HCT116 (cell line): ENCODE data around the gene RAB3GAP2. TPM values are rescaled to one million over a fixed set of nuclear protein-coding genes. Genes with fewer than 3 reads are reported as not detected.

Experiments used
- ATAC-seq: fragments of 200-7000 bp; cut with Tn5 transposase; 2 replicates; pipeline ENCODE4 v1.9.1; 2020; ENCODE audit warnings: mild to moderate bottlenecking, moderate library complexity
- BruUV-seq: library from RNA; stranded (reverse); fragments of 400-500 nt; replicated peaks from 2 replicates; lab custom pipeline; 2021; lab: Mats Ljungman, UMichigan
- CTCF ChIA-PET: fragments of 300-600 bp; sonication (Branson Sonifier 250); formaldehyde crosslinking; loops from one replicate; lab custom pipeline; 2021; ENCODE audit warnings: antibody characterized with exemption; lab: Charles Lee
- POLR2A ChIA-PET: fragments of 300-600, 350-600 bp; sonication (Branson Sonifier 250); formaldehyde crosslinking; loops from one replicate; lab custom pipeline; 2021; ENCODE audit warnings: antibody characterized with exemption; lab: Charles Lee
- RAD21 ChIA-PET, 2 experiments: fragments of 300-600 bp; sonication (Branson Sonifier 250); formaldehyde crosslinking; loops; one replicate each; lab custom pipeline; 2023; ENCODE audit warnings: low total read pairs in 2 of 2; ENCODE audit not compliant: uncharacterized antibody in 2 of 2, unreplicated experiment in 2 of 2, low non-redundant PET in 1 of 2; lab: Charles Lee
- DNase-seq: peaks from one replicate; pipeline ENCODE4 v3.0.0-alpha.2; 2010; ENCODE audit warnings: low read depth, low spot score
- H2AFZ ChIP-seq: fragments of 200-600 bp; shearing (Covaris generic), sonication (generic); 2 replicates; pipeline ENCODE4 v1.6.1; 2017; ENCODE audit warnings: low read depth, mixed run types, mixed read lengths, antibody characterized with exemption, low read length; ENCODE audit not compliant: poor library complexity, severe bottlenecking
- H3K27ac ChIP-seq: 2 replicates; pipeline ENCODE4 v1.5.1; 2012; ENCODE audit warnings: low read depth, low read length
- H3K27me3 ChIP-seq: fragments of 200-600 bp; sonication (generic); 2 replicates; pipeline ENCODE4 v1.6.1; 2016; ENCODE audit warnings: mixed run types, low read length, mixed read lengths; ENCODE audit not compliant: insufficient read depth
- H3K36me3 ChIP-seq, 2 experiments: fragments of 200-500 bp in 1 of 2; fragments of 200-600 bp in 1 of 2; sonication (Bioruptor generic) in 1 of 2; sonication (generic) in 1 of 2; 2 replicates each; pipeline versions ENCODE4 v1.5.1 to v1.6.1; 2014 to 2016; ENCODE audit warnings: low read length in 2 of 2, inconsistent platforms in 1 of 2, mixed read lengths in 1 of 2, mixed run types in 1 of 2; ENCODE audit not compliant: insufficient read depth in 2 of 2, control insufficient read depth in 1 of 2
- H3K4me1 ChIP-seq, 2 experiments: fragments of 200-600 bp in 1 of 2; sonication (generic) in 1 of 2; 2 replicates each; pipeline versions ENCODE4 v1.5.1 to v1.6.1; 2012 to 2017; ENCODE audit warnings: low read length in 2 of 2, inconsistent platforms in 1 of 2, mild to moderate bottlenecking in 1 of 2, mixed read lengths in 1 of 2, mixed run types in 1 of 2, moderate library complexity in 1 of 2; ENCODE audit not compliant: insufficient read depth in 2 of 2, control insufficient read depth in 1 of 2
- H3K4me2 ChIP-seq: fragments of 200-600 bp; sonication (generic); 2 replicates; pipeline ENCODE4 v1.6.1; 2017; ENCODE audit warnings: mixed run types, low read length, mixed read lengths
- H3K4me3 ChIP-seq, 2 experiments: fragments of 200-600 bp in 1 of 2; sonication (generic) in 1 of 2; replicated peaks in 1 of 2; 2 replicates each; pipeline ENCODE4 v1.5.1; 2011 to 2016; ENCODE audit warnings: low read length in 2 of 2, control low read depth in 1 of 2, low read depth in 1 of 2, mild to moderate bottlenecking in 1 of 2, mixed read lengths in 1 of 2, mixed run types in 1 of 2
- H3K79me2 ChIP-seq: fragments of 200-600 bp; sonication (generic); 2 replicates; pipeline ENCODE4 v1.6.1; 2017; ENCODE audit warnings: mild to moderate bottlenecking, mixed run types, low read length, moderate library complexity, mixed read lengths; ENCODE audit not compliant: insufficient read depth
- H3K9ac ChIP-seq: fragments of 200-600 bp; sonication (generic); 2 replicates; pipeline ENCODE4 v1.6.1; 2016; ENCODE audit warnings: low read length, mixed read lengths
- H3K9me2 ChIP-seq: fragments of 200-600 bp; sonication (generic), shearing (Covaris generic); 2 replicates; pipeline ENCODE4 v1.6.1; 2017; ENCODE audit warnings: mixed run types, mild to moderate bottlenecking, moderate library complexity; ENCODE audit not compliant: insufficient read depth
- H3K9me3 ChIP-seq, 2 experiments: fragments of 200-500 bp in 1 of 2; fragments of 200-600 bp in 1 of 2; sonication (Bioruptor generic) in 1 of 2; sonication (generic) in 1 of 2; 2 replicates each; pipeline ENCODE4 v1.6.1; 2014 to 2017; ENCODE audit warnings: low read length in 2 of 2, mixed read lengths in 2 of 2, inconsistent platforms in 1 of 2, low read depth in 1 of 2, mild to moderate bottlenecking in 1 of 2, mixed run types in 1 of 2, moderate library complexity in 1 of 2; ENCODE audit not compliant: control insufficient read depth in 1 of 2, insufficient read depth in 1 of 2
- H4K20me1 ChIP-seq: fragments of 200-600 bp; sonication (generic), shearing (Covaris generic); 2 replicates; pipeline ENCODE4 v1.6.1; 2017; ENCODE audit warnings: mixed run types, mild to moderate bottlenecking, moderate library complexity; ENCODE audit not compliant: insufficient read depth
- CBX3 ChIP-seq: IDR thresholded peaks from 2 replicates; pipeline ENCODE4 v1.6.1; 2012; ENCODE audit warnings: low read depth
- CEBPB ChIP-seq: IDR thresholded peaks from 2 replicates; pipeline ENCODE4 v1.6.1; 2012; ENCODE audit warnings: low read depth
- ELF1 ChIP-seq: IDR thresholded peaks from 2 replicates; pipeline ENCODE4 v1.6.1; 2012; ENCODE audit warnings: low read depth, borderline replicate concordance
- JUND ChIP-seq: IDR thresholded peaks from 2 replicates; pipeline ENCODE4 v1.6.1; 2012
- TCF7L2 ChIP-seq: IDR thresholded peaks from 2 replicates; pipeline ENCODE4 v1.7.0; 2011; ENCODE audit warnings: borderline replicate concordance, inconsistent platforms; ENCODE audit not compliant: insufficient read depth, insufficient read length; ENCODE audit errors: extremely low read depth
- intact Hi-C: fragments of 100-400 bp; cut with micrococcal nuclease; formaldehyde crosslinking; loops from 2 replicates; pipeline ENCODE4 v1.10.0; 2022
- total RNA-seq: library from RNA; stranded (reverse); gene quantifications from one replicate; pipeline ENCODE4 v1.2.1, GENCODE V29; 2021; ENCODE audit not compliant: unreplicated experiment
- TF ChIP-seq, protein P1 (sequence below): IDR thresholded peaks from 2 replicates; pipeline ENCODE4 v1.6.1; 2012; ENCODE audit warnings: low read depth
- TF ChIP-seq, protein P2 (sequence below): IDR thresholded peaks from 2 replicates; pipeline ENCODE4 v1.6.1; 2012
- TF ChIP-seq, protein P3 (sequence below): IDR thresholded peaks from 2 replicates; pipeline ENCODE4 v1.6.1; 2012
- TF ChIP-seq, protein P4 (sequence below), 3 experiments: fragments of 200-600 bp in 1 of 3; sonication (generic) in 1 of 3; IDR thresholded peaks in 2 of 3; conservative IDR thresholded peaks in 1 of 3; 2 replicates each; pipeline ENCODE4 v1.5.1; 2012 to 2017; ENCODE audit warnings: low read depth in 2 of 3, low read length in 2 of 3, antibody characterized with exemption in 1 of 3, borderline replicate concordance in 1 of 3, control low read depth in 1 of 3, mild to moderate bottlenecking in 1 of 3, mixed read lengths in 1 of 3, mixed run types in 1 of 3, moderate library complexity in 1 of 3; ENCODE audit not compliant: insufficient read depth in 1 of 3
- TF ChIP-seq, protein P5 (sequence below): IDR thresholded peaks from 2 replicates; pipeline ENCODE4 v1.6.1; 2011; ENCODE audit warnings: mild to moderate bottlenecking, low read length, moderate library complexity; ENCODE audit not compliant: insufficient replicate concordance; ENCODE audit errors: extremely low read depth

RAB3GAP2 gene
- total RNA-seq, 1 experiment from 2014 or later = 32.5 TPM

DNA sequence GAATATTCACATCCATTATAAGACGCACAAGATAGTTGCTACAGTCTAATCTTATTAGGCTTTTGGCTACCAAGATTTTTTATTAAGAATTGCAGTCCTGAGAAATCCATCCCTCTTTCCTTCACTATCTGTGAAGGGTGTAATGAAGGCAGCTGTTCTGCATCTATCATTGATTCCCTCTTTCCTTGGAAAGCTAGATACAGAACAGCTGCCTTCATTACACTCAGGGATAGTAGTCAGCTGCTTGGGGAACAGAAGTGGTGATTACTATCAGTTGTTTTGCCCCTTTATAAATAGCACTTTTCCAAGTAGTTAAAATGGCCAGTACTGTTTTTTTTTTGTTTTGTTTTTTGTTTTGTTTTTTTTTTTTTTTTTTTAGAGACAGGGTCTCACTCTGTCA, 108.1 kb downstream of the RAB3GAP2 start (continued):
- TF ChIP-seq, protein P1, sequence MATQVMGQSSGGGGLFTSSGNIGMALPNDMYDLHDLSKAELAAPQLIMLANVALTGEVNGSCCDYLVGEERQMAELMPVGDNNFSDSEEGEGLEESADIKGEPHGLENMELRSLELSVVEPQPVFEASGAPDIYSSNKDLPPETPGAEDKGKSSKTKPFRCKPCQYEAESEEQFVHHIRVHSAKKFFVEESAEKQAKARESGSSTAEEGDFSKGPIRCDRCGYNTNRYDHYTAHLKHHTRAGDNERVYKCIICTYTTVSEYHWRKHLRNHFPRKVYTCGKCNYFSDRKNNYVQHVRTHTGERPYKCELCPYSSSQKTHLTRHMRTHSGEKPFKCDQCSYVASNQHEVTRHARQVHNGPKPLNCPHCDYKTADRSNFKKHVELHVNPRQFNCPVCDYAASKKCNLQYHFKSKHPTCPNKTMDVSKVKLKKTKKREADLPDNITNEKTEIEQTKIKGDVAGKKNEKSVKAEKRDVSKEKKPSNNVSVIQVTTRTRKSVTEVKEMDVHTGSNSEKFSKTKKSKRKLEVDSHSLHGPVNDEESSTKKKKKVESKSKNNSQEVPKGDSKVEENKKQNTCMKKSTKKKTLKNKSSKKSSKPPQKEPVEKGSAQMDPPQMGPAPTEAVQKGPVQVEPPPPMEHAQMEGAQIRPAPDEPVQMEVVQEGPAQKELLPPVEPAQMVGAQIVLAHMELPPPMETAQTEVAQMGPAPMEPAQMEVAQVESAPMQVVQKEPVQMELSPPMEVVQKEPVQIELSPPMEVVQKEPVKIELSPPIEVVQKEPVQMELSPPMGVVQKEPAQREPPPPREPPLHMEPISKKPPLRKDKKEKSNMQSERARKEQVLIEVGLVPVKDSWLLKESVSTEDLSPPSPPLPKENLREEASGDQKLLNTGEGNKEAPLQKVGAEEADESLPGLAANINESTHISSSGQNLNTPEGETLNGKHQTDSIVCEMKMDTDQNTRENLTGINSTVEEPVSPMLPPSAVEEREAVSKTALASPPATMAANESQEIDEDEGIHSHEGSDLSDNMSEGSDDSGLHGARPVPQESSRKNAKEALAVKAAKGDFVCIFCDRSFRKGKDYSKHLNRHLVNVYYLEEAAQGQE = no peak
- TF ChIP-seq JUND (no peak), TCF7L2 (no peak), CBX3 (no peak)
- TF ChIP-seq, protein P2, sequence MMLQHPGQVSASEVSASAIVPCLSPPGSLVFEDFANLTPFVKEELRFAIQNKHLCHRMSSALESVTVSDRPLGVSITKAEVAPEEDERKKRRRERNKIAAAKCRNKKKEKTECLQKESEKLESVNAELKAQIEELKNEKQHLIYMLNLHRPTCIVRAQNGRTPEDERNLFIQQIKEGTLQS = no peak

DNA sequence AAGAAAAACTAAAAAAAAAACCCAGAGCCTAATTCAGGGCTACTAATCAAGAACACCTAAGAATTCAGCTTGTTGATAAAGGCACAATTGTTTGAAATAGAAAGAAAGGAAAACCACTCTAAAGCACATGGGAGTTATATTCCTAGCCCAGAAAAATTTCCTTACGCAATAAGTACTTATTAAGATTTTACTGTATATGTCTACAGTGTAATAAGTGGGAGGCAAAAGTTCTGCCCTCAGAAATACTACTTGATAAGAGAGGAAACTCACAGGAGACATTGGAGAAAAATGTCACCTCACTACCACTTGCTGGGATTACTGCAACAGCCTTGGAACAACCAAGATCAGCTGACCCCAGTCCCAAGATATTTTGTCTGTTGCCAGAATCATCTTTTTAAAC, 112.2 kb downstream of the RAB3GAP2 start:
- ChIA-PET CTCF (no interaction called here), POLR2A (no interaction called here), RAD21 (no interaction called here)
- H3K4me2 ChIP-seq = no peak overlapping the region
- no TSS peak for BruUV-seq
- no peaks in the 10 kb centered on the region for H4K20me1 ChIP-seq
- no peak overlapping the region for H3K9ac ChIP-seq
- H3K36me3 ChIP-seq = peaks cover 7 to 12% of the 10 kb centered on the region in 2 experiments
- intact Hi-C loops = no loop called here
- H3K9me3 ChIP-seq = no peaks in the 10 kb centered on the region
- no peak overlapping the region for H3K4me3 ChIP-seq
- no peaks in the 10 kb centered on the region for H3K27me3 ChIP-seq
- DNase-seq (no peak), ATAC-seq (no peak)
- H3K27ac ChIP-seq = no peak overlapping the region
- TF ChIP-seq, protein P3, sequence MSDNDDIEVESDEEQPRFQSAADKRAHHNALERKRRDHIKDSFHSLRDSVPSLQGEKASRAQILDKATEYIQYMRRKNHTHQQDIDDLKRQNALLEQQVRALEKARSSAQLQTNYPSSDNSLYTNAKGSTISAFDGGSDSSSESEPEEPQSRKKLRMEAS = no peak
- TF ChIP-seq ELF1 = no peak
- TF ChIP-seq CEBPB = no peak
- TF ChIP-seq, protein P4, sequence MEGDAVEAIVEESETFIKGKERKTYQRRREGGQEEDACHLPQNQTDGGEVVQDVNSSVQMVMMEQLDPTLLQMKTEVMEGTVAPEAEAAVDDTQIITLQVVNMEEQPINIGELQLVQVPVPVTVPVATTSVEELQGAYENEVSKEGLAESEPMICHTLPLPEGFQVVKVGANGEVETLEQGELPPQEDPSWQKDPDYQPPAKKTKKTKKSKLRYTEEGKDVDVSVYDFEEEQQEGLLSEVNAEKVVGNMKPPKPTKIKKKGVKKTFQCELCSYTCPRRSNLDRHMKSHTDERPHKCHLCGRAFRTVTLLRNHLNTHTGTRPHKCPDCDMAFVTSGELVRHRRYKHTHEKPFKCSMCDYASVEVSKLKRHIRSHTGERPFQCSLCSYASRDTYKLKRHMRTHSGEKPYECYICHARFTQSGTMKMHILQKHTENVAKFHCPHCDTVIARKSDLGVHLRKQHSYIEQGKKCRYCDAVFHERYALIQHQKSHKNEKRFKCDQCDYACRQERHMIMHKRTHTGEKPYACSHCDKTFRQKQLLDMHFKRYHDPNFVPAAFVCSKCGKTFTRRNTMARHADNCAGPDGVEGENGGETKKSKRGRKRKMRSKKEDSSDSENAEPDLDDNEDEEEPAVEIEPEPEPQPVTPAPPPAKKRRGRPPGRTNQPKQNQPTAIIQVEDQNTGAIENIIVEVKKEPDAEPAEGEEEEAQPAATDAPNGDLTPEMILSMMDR (IDR thresholded peaks at IDR 0.05 in 2 of 3, conservative IDR thresholded peaks at IDR 0.05 in 1 of 3; ENCODE audit: borderline replicate concordance in 1 of 3, insufficient read depth in 1 of 3, low read depth in 2 of 3, low read length in 2 of 3) = no peak
- TF ChIP-seq, protein P5, sequence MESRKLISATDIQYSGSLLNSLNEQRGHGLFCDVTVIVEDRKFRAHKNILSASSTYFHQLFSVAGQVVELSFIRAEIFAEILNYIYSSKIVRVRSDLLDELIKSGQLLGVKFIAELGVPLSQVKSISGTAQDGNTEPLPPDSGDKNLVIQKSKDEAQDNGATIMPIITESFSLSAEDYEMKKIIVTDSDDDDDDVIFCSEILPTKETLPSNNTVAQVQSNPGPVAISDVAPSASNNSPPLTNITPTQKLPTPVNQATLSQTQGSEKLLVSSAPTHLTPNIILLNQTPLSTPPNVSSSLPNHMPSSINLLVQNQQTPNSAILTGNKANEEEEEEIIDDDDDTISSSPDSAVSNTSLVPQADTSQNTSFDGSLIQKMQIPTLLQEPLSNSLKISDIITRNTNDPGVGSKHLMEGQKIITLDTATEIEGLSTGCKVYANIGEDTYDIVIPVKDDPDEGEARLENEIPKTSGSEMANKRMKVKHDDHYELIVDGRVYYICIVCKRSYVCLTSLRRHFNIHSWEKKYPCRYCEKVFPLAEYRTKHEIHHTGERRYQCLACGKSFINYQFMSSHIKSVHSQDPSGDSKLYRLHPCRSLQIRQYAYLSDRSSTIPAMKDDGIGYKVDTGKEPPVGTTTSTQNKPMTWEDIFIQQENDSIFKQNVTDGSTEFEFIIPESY = no peak
- H3K79me2 ChIP-seq = no peaks in the 10 kb centered on the region
- no peak overlapping the region for H2AFZ ChIP-seq
- H3K4me1 ChIP-seq = no peaks in the 10 kb centered on the region
- no peaks in the 10 kb centered on the region for H3K9me2 ChIP-seq
